GM21528 (cell line): ENCODE data around the gene SLC6A3.
"Not testable (repeated sequence)": the region's sequence is repeated elsewhere in the genome, so short reads cannot be mapped to it uniquely, and the experiment has no call there.

Experiments used
- ATAC-seq: cut with Tn5 transposase; IDR thresholded peaks from one replicate; pipeline ENCODE4 v1.9.1; 2021; ENCODE audit warnings: mild to moderate bottlenecking, moderate library complexity; ENCODE audit not compliant: unreplicated experiment, low FRiP score

SLC6A3 gene

GRCh38 chr5:1423901-1424603 is 21.2 kb downstream of the SLC6A3 start:
- ATAC-seq: no peak

GRCh38 chr5:1422522-1422921 is 22.7 kb downstream of the SLC6A3 start:
- not testable (repeated sequence) for ATAC-seq

- ATAC-seq: no peak
Observed at GRCh38 chr5:1421521-1422341, 23.5 kb downstream of the SLC6A3 start.

DNA sequence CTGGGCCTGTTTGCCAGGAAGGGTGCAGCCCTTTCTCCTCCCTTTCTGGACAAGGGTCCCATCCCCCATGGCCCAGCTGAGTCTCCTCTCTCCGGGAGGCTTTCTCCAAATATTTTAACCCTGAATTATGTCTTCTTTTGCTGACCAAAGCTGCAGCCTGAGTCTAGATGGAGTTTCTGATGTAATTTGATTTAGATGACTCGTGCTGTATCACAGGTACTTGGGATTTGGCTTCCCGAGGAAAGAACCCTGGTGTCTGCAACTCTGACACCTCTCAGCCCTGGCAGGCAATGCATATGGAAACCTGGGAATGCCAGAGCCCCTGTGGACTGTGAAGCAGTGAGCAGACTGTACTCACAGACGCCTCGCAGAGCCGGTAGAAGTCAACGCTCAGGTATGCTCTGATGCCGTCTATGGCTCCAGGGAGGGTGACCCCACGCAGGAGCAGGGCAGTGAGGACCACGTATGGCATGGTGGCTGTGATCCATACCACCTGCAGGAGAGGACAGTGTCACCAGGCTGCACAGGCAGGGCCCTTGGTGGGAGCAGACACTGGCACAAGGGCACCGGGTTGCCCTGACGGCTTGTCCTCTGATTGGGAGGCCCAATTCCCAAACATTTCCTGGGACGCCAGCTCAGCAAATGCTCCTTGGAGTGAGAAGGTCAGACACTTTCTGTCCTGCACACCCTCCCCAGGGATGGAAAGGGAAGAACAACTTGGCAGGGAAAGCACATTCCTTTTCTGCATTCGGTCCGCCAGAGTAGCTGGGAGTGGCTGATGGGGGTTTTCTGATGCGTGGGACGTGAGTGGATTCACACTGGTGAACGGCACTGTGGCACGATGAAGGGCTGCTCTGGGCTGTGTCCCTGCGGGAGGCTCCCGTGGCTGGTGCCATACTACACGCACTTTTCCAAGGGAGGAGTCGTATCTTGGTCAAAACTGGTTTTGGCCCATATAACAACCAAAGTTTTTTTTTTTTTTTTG is 24.7 kb downstream of the SLC6A3 start:
- ATAC-seq: no peak

GRCh38 chr5:1419476-1420210 is 25.6 kb downstream of the SLC6A3 start:
- ATAC-seq: no peak

- ATAC-seq: no peak
Observed at GRCh38 chr5:1418921-1419280, 26.3 kb downstream of the SLC6A3 start.

GRCh38 chr5:1418238-1418920 is 26.9 kb downstream of the SLC6A3 start:
- ATAC-seq: no peak

DNA sequence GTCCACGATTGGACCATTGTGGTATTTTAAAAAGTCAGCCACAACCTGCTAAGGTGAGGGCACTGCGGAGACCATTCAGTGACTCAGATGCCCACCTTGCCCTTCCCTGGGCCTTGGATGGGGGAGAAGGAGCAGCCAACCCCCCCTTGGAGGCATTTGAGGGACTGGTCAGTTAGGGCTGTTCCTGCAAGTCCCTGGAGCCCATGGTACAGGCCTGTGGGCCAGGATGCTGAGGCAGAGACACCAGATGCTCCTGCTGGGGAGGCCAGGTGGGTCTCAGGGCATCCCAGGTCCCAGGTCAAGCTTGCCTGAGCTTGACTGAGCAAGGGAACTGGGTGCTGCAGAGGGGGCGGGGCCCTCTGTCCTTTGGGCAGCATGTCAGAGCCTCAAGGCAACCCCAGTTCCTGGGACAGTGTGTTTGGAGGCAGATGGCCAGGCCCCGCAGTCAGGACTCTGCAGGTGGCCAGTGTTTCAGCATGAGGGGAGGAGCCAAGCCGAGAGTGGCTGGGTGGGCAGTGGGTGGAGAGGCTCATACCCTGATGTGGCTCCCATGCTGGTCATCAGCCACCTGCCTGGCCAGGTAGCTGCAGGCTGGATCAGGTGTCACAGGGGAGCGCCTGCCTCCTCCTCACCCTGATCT is 27.5 kb downstream of the SLC6A3 start:
- no peak for ATAC-seq

DNA sequence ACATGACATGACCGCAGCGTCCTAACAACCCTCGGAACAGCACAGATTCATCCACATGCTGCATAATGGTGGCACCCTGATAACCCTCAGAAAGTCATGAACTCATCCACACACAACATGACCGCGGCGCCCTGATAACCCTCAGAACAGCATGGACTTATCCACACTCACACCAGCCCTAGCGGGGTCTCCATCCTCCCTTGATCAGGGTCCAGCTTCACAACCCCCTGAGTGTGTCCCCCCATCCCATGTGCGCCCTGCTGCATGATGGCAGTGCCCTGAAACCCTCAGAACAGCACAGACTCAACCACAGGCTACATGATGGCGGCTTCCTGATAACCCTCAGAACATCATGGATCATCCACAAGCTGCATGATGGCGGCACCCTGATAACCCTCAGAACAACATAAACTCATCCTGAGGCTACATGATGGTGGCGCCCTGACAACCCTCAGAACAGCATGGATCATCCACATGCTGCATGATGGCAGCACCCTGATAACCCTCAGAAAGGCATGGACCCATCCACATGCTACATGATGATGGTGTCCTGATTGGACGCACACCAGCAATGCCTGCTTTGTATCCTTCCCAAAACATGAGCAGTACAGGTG is 28.3 kb downstream of the SLC6A3 start:
- no peak for ATAC-seq

GRCh38 chr5:1415626-1416360 is 29.4 kb downstream of the SLC6A3 start:
- no peak for ATAC-seq

GRCh38 chr5:1415059-1415425 is 30.2 kb downstream of the SLC6A3 start:
- ATAC-seq: no peak

DNA sequence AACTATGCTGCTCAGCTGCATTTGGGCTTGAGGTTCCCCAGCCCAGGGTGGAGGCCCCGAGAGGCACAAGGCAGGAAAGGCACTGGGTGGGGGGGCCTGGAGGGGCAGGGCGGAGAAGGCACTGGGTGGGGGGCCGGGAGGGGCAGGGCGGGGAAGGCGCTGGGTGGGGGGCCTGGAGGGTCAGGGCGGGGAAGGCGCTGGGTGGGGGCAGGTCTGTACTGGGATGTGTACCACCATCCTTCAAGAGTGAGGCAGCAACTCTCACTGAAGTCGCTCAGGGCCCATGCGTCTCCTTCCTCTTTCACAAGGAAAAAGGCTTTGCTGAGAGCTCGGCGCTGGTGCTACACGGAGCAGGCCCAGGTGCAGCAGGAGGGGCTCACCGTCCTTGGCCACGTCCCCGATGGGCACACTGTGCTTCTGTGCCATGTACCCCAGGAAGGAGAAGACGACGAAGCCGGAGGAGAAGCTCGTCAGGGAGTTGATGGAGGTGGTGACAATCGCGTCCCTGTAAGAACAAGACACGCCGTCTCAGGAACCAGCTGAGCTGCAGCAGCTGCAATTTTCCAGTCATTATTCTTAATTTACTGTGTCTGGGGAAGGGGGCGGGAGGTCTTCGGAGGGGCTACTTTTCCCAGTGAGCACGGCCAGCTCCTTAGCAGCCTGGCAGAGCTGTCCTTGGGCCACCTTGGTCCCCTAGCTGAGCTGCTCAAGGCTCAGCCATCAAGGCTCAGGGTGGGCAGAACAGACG is 30.8 kb downstream of the SLC6A3 start:
- no peak for ATAC-seq

GRCh38 chr5:1413611-1414241 is 31.5 kb downstream of the SLC6A3 start:
- no peak for ATAC-seq

DNA sequence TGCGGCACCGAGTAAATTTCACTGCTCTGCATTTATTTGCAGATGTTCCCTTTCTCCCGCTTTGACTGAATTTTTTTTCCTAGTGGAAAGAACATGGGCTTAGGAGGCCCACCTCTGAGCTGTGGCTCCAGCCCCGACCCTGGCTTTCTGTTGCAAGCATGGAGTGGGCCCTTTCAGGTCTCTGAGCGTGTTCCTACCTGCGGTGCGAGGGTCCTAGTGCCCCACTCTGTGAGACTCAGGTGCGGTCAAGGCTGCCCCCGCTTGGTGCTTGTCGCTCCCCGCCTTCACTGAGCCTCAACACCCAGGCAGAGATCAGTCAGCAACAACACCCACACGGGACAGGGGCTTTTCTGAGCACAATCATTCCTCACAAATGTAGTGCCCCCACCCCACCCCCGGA is 32.0 kb downstream of the SLC6A3 start:
- no peak for ATAC-seq

- no peak for ATAC-seq
Observed at GRCh38 chr5:1412621-1413020, 32.6 kb downstream of the SLC6A3 start.

DNA sequence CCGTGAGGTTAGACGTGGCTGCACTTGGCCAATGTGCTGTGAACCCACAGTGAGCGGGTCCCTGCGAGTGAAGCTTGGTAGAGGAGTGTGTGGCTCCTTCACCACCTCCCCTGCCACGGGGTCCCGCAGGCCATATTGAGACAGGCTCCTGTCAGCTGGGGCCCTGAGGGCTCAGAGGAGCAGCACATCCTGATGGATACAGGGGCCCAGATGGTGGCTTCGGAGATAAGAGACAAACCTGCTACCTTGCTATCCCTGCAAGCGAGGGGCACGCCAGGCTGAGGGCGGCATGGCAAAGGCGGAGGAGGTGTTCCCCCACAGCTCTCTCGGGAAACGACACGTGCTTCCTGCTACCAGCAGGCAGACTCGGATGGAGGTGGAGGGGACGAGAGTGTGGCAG is 33.1 kb downstream of the SLC6A3 start:
- no peak for ATAC-seq

DNA sequence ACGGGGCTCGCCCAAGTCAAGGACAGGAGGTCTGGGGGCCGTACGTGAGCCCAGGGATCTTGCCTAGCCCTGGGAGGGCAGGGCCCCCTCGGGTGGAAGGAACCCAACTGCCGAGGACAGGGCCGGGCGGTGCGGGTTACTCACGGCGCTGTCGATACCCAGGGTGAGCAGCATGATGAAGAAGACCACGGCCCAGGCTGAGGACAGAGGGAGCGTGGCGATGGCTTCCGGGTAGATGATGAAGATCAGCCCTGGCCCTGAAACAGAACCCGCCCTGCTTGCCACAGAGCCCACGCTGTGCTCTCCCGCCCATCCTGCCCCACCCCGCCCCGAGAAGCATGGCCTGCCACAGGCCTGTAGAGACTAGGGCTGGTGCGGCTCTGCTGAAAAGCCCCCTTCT is 34.1 kb downstream of the SLC6A3 start:
- ATAC-seq: no peak
